OCI-LY1 (cell line): ENCODE measurements around the gene ARMC9.

Experiments
- H2AFZ ChIP-seq: fragments of 200-600 bp; sonication (generic), shearing (Covaris generic); 2 replicates; pipeline ENCODE4 v1.6.0; 2014; ENCODE audit warnings: antibody characterized with exemption, mild to moderate bottlenecking, low read length
- H3F3A ChIP-seq: fragments of 200-600 bp; sonication (generic), shearing (Covaris generic); 2 replicates; pipeline ENCODE4 v1.6.0; 2014; ENCODE audit warnings: mild to moderate bottlenecking, antibody characterized with exemption, low read length, moderate library complexity; ENCODE audit not compliant: insufficient read depth
- H3K27ac ChIP-seq: fragments of 200-600 bp; sonication (generic); 2 replicates; pipeline ENCODE4 v1.5.1; 2014; ENCODE audit warnings: low read length, mixed run types, mild to moderate bottlenecking, low read depth; ENCODE audit not compliant: poor library complexity, severe bottlenecking
- H3K27me3 ChIP-seq: fragments of 200-600 bp; sonication (generic); 2 replicates; pipeline ENCODE4 v1.6.0; 2014; ENCODE audit warnings: antibody characterized with exemption, mild to moderate bottlenecking, low read length, moderate library complexity; ENCODE audit not compliant: insufficient read depth
- H3K36me3 ChIP-seq: fragments of 200-600 bp; sonication (generic); 2 replicates; pipeline ENCODE4 v1.6.1; 2014; ENCODE audit warnings: mild to moderate bottlenecking, antibody characterized with exemption, low read length, moderate library complexity, mixed read lengths; ENCODE audit not compliant: insufficient read depth
- H3K4me1 ChIP-seq: fragments of 200-600 bp; sonication (generic); 2 replicates; pipeline ENCODE4 v1.5.1; 2014; ENCODE audit warnings: mild to moderate bottlenecking, low read length, moderate library complexity; ENCODE audit not compliant: insufficient read depth, severe bottlenecking
- H3K4me2 ChIP-seq: fragments of 200-600 bp; sonication (generic), shearing (Covaris generic); 2 replicates; pipeline ENCODE4 v1.6.1; 2014; ENCODE audit warnings: low read length
- H3K4me3 ChIP-seq: fragments of 200-600 bp; sonication (generic); 2 replicates; pipeline ENCODE4 v1.5.1; 2014; ENCODE audit warnings: low read length, low read depth, mild to moderate bottlenecking, mixed read lengths; ENCODE audit not compliant: poor library complexity, severe bottlenecking
- H3K79me2 ChIP-seq: fragments of 200-600 bp; shearing (Covaris generic); 2 replicates; pipeline ENCODE4 v1.6.1; 2016; ENCODE audit warnings: mixed run types, low read length, mixed read lengths; ENCODE audit not compliant: insufficient read depth
- H3K9ac ChIP-seq: fragments of 200-600 bp; sonication (generic), shearing (Covaris generic); 2 replicates; pipeline ENCODE4 v1.6.1; 2014; ENCODE audit warnings: mild to moderate bottlenecking, low read length, mixed read lengths
- H3K9me2 ChIP-seq: fragments of 200-600 bp; sonication (generic), shearing (Covaris generic); 2 replicates; pipeline ENCODE4 v1.6.1; 2014; ENCODE audit warnings: low read depth, mild to moderate bottlenecking, low read length, mixed read lengths
- H3K9me3 ChIP-seq: fragments of 200-600 bp; shearing (Covaris generic); 2 replicates; pipeline ENCODE4 v1.6.1; 2014; ENCODE audit warnings: low read length, mixed read lengths
- H4K20me1 ChIP-seq: fragments of 200-600 bp; sonication (generic), shearing (Covaris generic); 2 replicates; pipeline ENCODE4 v1.6.0; 2016; ENCODE audit warnings: mild to moderate bottlenecking, low read length; ENCODE audit not compliant: insufficient read depth
- CTCF ChIP-seq: fragments of 200-600 bp; sonication (generic), shearing (Covaris generic); IDR thresholded peaks from 2 replicates; pipeline ENCODE4 v1.5.1; 2017; ENCODE audit warnings: mild to moderate bottlenecking, antibody characterized with exemption, low read length, moderate library complexity, mixed read lengths
- EZH2 ChIP-seq: fragments of 200-600 bp; sonication (generic), shearing (Covaris generic); IDR thresholded peaks from 2 replicates; pipeline ENCODE4 v1.8.0; 2017; ENCODE audit warnings: borderline replicate concordance, mixed run types, mild to moderate bottlenecking, antibody characterized with exemption, low read length, moderate library complexity, mixed read lengths

ARMC9 gene

GRCh38 chr2:231204146-231204545, 5.7 kb downstream of the ARMC9 start:
- Histone ChIP-seq H3K9ac (no peak overlapping the region), H3K79me2 (no peaks in the 10 kb centered on the region), H3K36me3 (no peaks in the 10 kb centered on the region), H3K27ac (no peak overlapping the region), H3K4me2 (no peak overlapping the region), H3K27me3 (no peaks in the 10 kb centered on the region; the same call in 1 of the 2 replicates), H3F3A (no peaks in the 10 kb centered on the region), H3K9me3 (no peaks in the 10 kb centered on the region), H2AFZ (no peak overlapping the region), H4K20me1 (no peaks in the 10 kb centered on the region), H3K4me1 (peaks cover 4% of the 10 kb centered on the region), H3K4me3 (no peak overlapping the region), H3K9me2 (no peaks in the 10 kb centered on the region)
- TF ChIP-seq EZH2 (no peak), CTCF (no peak)

- H3K4me2 ChIP-seq = no peak overlapping the region
- no peak overlapping the region for H3K27ac ChIP-seq
- H3K9me2 ChIP-seq = no peaks in the 10 kb centered on the region
- no peaks in the 10 kb centered on the region for H3K9me3 ChIP-seq
- peaks cover 2% of the 10 kb centered on the region for H3K4me1 ChIP-seq
- no peaks in the 10 kb centered on the region for H3K79me2 ChIP-seq
- no peaks in the 10 kb centered on the region for H3K36me3 ChIP-seq
- H3K27me3 ChIP-seq = no peaks in the 10 kb centered on the region; the same call in 1 of the 2 replicates
- H2AFZ ChIP-seq = no peak overlapping the region
- no peak overlapping the region for H3K9ac ChIP-seq
- TF ChIP-seq EZH2 (no peak), CTCF (no peak)
- H3K4me3 ChIP-seq = no peak overlapping the region
- no peaks in the 10 kb centered on the region for H4K20me1 ChIP-seq
- no peaks in the 10 kb centered on the region for H3F3A ChIP-seq
These were observed 6.2 kb downstream of the ARMC9 start for GRCh38 chr2:231204581-231204980.

DNA sequence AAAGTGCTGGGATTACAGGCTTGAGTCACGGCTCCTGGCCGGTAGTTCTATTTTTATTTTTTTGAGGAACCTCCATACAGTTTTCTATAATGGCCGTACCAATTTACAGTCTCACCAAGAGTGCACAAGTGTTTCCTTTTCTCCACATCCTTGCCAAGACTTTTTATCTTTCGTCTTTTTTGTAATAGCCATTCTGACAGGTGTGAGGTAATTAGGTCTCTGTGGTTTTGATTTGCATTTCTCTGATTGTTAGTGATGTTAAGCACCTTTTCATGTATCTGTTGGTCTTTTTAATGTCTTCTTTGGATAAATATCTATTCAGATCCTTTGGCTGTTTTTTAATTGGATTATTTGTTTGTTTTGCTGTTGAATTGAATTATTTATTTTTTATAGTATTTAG, 9.3 kb downstream of the ARMC9 start:
- Histone ChIP-seq H3K27ac (no peak overlapping the region), H3K36me3 (no peaks in the 10 kb centered on the region), H3K9ac (no peak overlapping the region), H3K4me2 (no peak overlapping the region), H3K4me1 (peaks cover 2% of the 10 kb centered on the region), H3K79me2 (no peaks in the 10 kb centered on the region), H3K9me3 (no peaks in the 10 kb centered on the region), H4K20me1 (no peaks in the 10 kb centered on the region), H3K27me3 (no peaks in the 10 kb centered on the region; the same call in 1 of the 2 replicates), H2AFZ (no peak overlapping the region), H3K4me3 (no peak overlapping the region), H3F3A (no peaks in the 10 kb centered on the region), H3K9me2 (no peaks in the 10 kb centered on the region)
- TF ChIP-seq EZH2 = no peak
- TF ChIP-seq CTCF = no peak
